22Rv1 (cell line): ENCODE results near the gene KLHL40.

Experiments used
- ZFX ChIP-seq: fragments of 450-650 bp; IDR thresholded peaks from 2 replicates; pipeline ENCODE4 v1.6.1; 2017; ENCODE audit warnings: antibody characterized with exemption, borderline replicate concordance
- TF ChIP-seq, protein P1 (sequence below): fragments of 450-650 bp; IDR thresholded peaks from 2 replicates; pipeline ENCODE4 v1.5.1; 2017; ENCODE audit warnings: mild to moderate bottlenecking

DNA sequence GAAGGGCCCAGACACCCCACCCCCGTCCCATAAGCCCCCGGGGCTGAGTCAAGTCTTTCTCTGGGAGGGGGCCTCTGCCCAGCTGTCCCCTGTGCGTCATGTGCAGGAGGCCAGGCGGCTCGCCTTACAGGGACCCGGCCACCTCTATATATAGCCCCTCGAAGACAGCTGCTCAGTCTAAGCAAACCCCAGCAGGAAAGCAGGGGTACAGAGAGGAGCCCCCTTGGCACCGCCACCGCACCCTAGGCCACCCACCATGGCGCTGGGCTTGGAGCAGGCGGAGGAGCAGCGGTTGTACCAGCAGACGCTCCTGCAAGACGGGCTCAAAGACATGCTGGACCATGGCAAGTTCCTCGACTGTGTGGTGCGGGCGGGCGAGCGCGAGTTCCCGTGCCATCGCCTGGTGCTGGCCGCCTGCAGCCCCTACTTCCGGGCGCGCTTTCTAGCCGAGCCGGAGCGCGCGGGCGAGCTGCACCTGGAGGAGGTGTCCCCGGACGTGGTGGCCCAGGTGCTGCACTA is at the start of gene KLHL40:
- TF ChIP-seq, protein P1, sequence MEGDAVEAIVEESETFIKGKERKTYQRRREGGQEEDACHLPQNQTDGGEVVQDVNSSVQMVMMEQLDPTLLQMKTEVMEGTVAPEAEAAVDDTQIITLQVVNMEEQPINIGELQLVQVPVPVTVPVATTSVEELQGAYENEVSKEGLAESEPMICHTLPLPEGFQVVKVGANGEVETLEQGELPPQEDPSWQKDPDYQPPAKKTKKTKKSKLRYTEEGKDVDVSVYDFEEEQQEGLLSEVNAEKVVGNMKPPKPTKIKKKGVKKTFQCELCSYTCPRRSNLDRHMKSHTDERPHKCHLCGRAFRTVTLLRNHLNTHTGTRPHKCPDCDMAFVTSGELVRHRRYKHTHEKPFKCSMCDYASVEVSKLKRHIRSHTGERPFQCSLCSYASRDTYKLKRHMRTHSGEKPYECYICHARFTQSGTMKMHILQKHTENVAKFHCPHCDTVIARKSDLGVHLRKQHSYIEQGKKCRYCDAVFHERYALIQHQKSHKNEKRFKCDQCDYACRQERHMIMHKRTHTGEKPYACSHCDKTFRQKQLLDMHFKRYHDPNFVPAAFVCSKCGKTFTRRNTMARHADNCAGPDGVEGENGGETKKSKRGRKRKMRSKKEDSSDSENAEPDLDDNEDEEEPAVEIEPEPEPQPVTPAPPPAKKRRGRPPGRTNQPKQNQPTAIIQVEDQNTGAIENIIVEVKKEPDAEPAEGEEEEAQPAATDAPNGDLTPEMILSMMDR: no peak
- TF ChIP-seq ZFX: no peak
